GM10248 (cell line): ENCODE data around the gene BAHD1.

Source experiments
- CTCF ChIA-PET: fragments of 300-600 bp; sonication (Branson Sonifier 250); formaldehyde crosslinking; extraction: SDS; loops from one replicate; lab custom pipeline; 2021; ENCODE audit warnings: antibody characterized with exemption; lab: Yijun Ruan, JAX
- POLR2A ChIA-PET: fragments of 350-650 bp; sonication (Branson Sonifier 250); formaldehyde crosslinking; extraction: SDS; loops from one replicate; lab custom pipeline; 2020; ENCODE audit warnings: antibody characterized with exemption; lab: Yijun Ruan, JAX
- DNase-seq: peaks from one replicate; pipeline ENCODE4 v3.0.0; 2012; ENCODE audit errors: extremely low spot score
- CTCF ChIP-seq: IDR thresholded peaks from 2 replicates; pipeline ENCODE4 v1.5.1; 2012; ENCODE audit warnings: mild to moderate bottlenecking, low read depth; ENCODE audit errors: extremely low read depth, missing control alignments, control extremely low read depth

Gene BAHD1

DNA sequence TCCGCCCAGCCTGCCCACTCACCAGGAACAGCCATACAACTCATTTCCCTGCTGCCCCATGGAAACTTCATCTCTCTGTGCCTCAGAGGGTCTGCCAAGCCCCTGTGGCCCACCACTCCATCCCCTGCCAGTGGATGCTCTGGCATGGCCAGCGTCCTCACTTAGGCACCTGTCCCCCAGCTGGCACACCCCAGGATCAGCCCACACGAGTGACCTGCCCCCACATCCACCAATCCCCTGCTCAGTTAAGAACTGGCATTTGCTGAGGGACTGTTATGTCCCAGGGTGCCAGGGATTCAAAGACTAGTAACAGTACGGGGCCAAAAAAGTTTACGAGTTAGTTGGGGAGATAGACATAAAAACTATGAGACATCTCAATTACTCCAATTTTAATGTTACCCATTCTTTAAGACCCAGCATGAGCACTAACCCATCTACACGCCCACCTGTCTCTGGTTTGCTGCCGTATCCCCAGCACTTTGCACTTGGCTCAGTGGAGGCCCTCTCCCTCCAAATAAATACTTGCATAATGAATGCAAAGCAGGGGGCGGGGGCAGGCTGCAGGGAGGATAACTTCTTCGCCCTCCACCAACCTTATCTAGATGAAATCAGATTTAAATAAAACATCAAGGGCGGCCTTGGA is 11.6 kb upstream of the BAHD1 start:
- POLR2A ChIA-PET: no interaction called here
- CTCF ChIA-PET: interaction anchor here (0.9 to 2.6 kb wide), 4 partner anchors 60 to 150 kb away, joined by 3 to 11 read pairs (median 7); no protein-coding TSS in a partner anchor
- no peak for DNase-seq
- TF ChIP-seq CTCF: no peak

GRCh38 chr15:40430271-40430805 is 10.4 kb upstream of the BAHD1 start:
- CTCF ChIA-PET: interaction anchor here (1.4 to 3.1 kb wide), 5 partner anchors 9 to 92 kb away, joined by 3 to 12 read pairs (median 7); no protein-coding TSS in a partner anchor
- POLR2A ChIA-PET: no interaction called here
- DNase-seq: no peak
- no peak for TF ChIP-seq CTCF

DNA sequence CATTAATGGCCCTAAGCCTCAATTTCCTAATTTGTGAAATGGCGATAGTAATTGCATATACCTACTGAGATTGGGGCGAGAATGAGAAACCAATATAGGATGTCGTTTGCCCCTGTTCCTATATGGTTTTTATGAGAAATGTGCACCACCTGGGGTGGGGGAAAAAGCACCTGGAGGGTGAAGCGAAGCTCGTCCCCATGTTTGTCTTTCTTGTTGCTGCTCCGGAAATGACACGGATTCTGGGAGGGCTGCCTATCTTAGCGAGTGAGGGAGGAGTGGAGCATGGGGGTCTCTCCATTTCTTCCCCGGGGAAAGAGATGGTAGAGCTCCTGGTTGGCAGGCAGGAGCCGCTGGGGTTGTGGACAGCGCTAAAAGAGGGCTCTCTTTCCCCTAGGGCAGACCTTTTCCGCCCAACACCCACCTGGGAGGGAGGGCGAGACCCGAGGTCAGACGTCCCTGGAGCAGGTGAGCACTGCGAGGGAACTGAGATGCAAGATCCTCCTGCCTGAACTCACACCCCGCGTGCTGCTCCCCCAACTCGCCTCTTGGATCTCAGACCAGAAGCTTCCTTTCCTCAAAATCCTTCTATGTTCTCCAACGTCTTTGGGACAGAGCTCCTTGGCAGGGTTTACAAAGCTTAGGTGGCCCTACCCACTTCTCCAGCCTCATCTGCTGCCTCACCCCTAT is 5.6 kb upstream of the BAHD1 start:
- TF ChIP-seq CTCF: no peak
- ChIA-PET POLR2A (no interaction called here), CTCF (interaction anchor here (0.7 to 2.0 kb wide), 7 partner anchors 13 to 156 kb away, joined by 3 to 12 read pairs (median 4); no protein-coding TSS in a partner anchor)
- DNase-seq: no peak

DNA sequence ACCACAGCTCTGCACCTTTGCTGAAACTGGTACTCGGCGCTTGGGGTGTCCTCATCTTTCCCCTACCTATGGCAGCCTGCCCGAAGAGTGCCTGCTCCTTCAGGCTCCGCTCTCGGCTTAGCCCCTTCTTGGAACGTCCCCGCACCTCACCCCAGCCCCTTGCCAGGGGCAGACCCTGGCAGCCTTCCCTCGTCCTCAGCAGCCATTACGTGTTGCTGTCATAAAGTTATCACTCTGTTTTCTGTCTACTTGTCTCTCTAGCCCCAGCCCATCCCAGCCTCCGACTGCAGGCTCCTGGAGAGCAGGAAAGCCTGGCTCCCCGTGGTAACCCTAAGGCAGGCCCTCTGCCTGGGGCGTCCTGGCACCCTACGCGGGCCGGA is 5.1 kb upstream of the BAHD1 start:
- TF ChIP-seq CTCF: no peak
- DNase-seq: no peak
- CTCF ChIA-PET: interaction anchor here (0.7 to 2.0 kb wide), 6 partner anchors 14 to 156 kb away, joined by 3 to 12 read pairs (median 4); no protein-coding TSS in a partner anchor
- POLR2A ChIA-PET: no interaction called here

GRCh38 chr15:40436116-40436891 is 4.4 kb upstream of the BAHD1 start:
- ChIA-PET CTCF (interaction anchor here (0.7 to 2.0 kb wide), 5 partner anchors 14 to 157 kb away, joined by 3 to 12 read pairs (median 5); no protein-coding TSS in a partner anchor), POLR2A (no interaction called here)
- no peak for TF ChIP-seq CTCF
- DNase-seq: no peak

GRCh38 chr15:40436892-40437751 is 3.6 kb upstream of the BAHD1 start:
- ChIA-PET POLR2A (no interaction called here), CTCF (interaction anchor here (1.1 to 1.4 kb wide), 2 partner anchors 14 to 68 kb away, joined by 3 read pairs; no protein-coding TSS in a partner anchor)
- no peak for DNase-seq
- no peak for TF ChIP-seq CTCF
